Measurements from ENCODE around the gene NCSTN. TPM values are rescaled to one million over a fixed set of nuclear protein-coding genes. Genes with fewer than 3 reads are reported as not detected.

Gene NCSTN
- total RNA-seq, 1 experiment from 2014 or later: 67.8 TPM

DNA sequence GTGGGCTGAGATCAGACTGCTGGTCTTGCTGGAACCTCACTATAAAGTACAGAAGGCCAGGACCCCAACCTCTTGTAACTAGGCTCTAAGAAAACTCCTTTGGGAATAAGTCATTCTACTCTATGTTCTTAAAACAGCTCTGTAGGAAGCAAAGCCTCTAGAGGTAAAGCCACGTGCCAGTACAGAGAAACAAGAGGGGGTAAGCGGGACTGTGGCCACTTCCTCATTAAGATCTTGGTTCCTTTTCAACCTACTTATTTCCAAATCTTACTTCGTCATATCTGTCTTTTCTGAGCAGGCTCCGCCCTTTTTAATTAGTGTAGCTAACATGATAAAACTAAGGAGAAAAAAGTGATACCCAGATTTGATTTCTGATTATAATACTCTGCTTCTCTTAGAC, 3.8 kb downstream of the NCSTN start:
- H3K56ac ChIP-seq (ENCODE audit: insufficient read length, low read depth, low read length): no peak overlapping the region
- no peak overlapping the region for H3K9ac ChIP-seq (ENCODE audit: extremely low read depth, insufficient read length, low read length)
- Mint-ChIP-seq H3K27me3 (ENCODE audit: low read depth) (peaks cover 2% of the 10 kb centered on the region; the same call in 1 of the 2 replicates), H3K4me3 (no peak overlapping the region), H3K9me3 (peaks cover 0 to 3% of the 10 kb centered on the region in 2 experiments; a peak in 1 of 5 replicates), H3K27ac (no peak overlapping the region), H3K36me3 (ENCODE audit: insufficient read depth in 1 of 3, low read depth in 3 of 3) (peaks cover 14 to 62% (median 46%) of the 10 kb centered on the region in 3 experiments; a peak in 6 of 7 replicates), H3K4me1 (peaks cover 8 to 10% of the 10 kb centered on the region in 2 experiments)
- no peak overlapping the region for H2BK120ac ChIP-seq (ENCODE audit: low read depth, low read length, poor library complexity, severe bottlenecking)
- H3K27ac ChIP-seq (ENCODE audit: insufficient read length, low read depth, low read length): no peak overlapping the region
- no peak overlapping the region for H3K4me2 ChIP-seq (ENCODE audit: insufficient read depth, insufficient read length, low read length)
- DNase-seq: no peak
- no peak overlapping the region for H2BK20ac ChIP-seq (ENCODE audit: low read depth, low read length, poor library complexity, severe bottlenecking)
- H3K79me1 ChIP-seq (ENCODE audit: insufficient read depth, low read depth, low read length, poor library complexity, severe bottlenecking): peaks cover 3% of the 10 kb centered on the region
- no peak overlapping the region for H2AFZ ChIP-seq (ENCODE audit: low read length)
- H2BK15ac ChIP-seq (ENCODE audit: low read depth, low read length): no peak overlapping the region
- no peaks in the 10 kb centered on the region for H4K20me1 ChIP-seq (ENCODE audit: control insufficient read depth, insufficient read depth, insufficient read length)
- no CpG with 5 or more reads among the region's 4 CpGs for WGBS (ENCODE audit: extremely low coverage, insufficient read length, low lambda C conversion rate)
- H3K79me2 ChIP-seq (ENCODE audit: insufficient read depth, low read length): peaks cover 8% of the 10 kb centered on the region; the same call in 1 of the 2 replicates
- H3K27me3 ChIP-seq (ENCODE audit: insufficient read depth, low read length): no peaks in the 10 kb centered on the region
- no peak overlapping the region for H2BK5ac ChIP-seq (ENCODE audit: insufficient read length, low read length)
- H3K18ac ChIP-seq (ENCODE audit: insufficient read length, low read depth, low read length): no peak overlapping the region
- no peak overlapping the region for H3K23ac ChIP-seq (ENCODE audit: insufficient read length, low read depth, low read length)
- H3K14ac ChIP-seq (ENCODE audit: insufficient read depth, low read length): no peak overlapping the region
- H4K91ac ChIP-seq (ENCODE audit: insufficient read length, low read depth, low read length): no peak overlapping the region
- H3T11ph ChIP-seq (ENCODE audit: low read length): no peak overlapping the region
- no peaks in the 10 kb centered on the region for H3K4me1 ChIP-seq (ENCODE audit: insufficient read depth, low read length)
- no peak overlapping the region for H2BK12ac ChIP-seq (ENCODE audit: insufficient read length, low read depth, low read length)
- no peak overlapping the region for H2AK5ac ChIP-seq (ENCODE audit: insufficient read length, low read length)
- no peak overlapping the region for H3K4ac ChIP-seq (ENCODE audit: low read depth, low read length)
- no peak overlapping the region for H4K5ac ChIP-seq (ENCODE audit: insufficient read length, low read depth, low read length)
- no peak for TF ChIP-seq CTCF (conservative IDR thresholded peaks at IDR 0.05)
- no peaks in the 10 kb centered on the region for H3K9me3 ChIP-seq (ENCODE audit: control insufficient read depth, low read depth, low read length)
- peaks cover 7% of the 10 kb centered on the region for H3K23me2 ChIP-seq (ENCODE audit: insufficient read length, low read depth, low read length, poor library complexity, severe bottlenecking)
- no peak overlapping the region for H4K8ac ChIP-seq (replicated peaks; ENCODE audit: insufficient read length, low read depth, low read length)

All from H9 (cell line).